Caki2 (cell line): Measurements from ENCODE around the gene CCDC134. TPM values are rescaled to one million over a fixed set of nuclear protein-coding genes. Genes with fewer than 3 reads are reported as not detected.

Experiments used
- DNase-seq: peaks from one replicate; pipeline ENCODE4 v3.0.0-alpha.2; 2015; ENCODE audit warnings: low read depth
- in situ Hi-C: cut with HindIII; loops from 2 replicates; pipeline ENCODE4 v1.10.0; 2016; ENCODE audit warnings: low sequenced_read_pairs, low pct_unique_long_range_greater_than_20kb, mixed read lengths
- total RNA-seq: library from RNA; depleted of rRNA; stranded (reverse); fragments of >200 nt; shearing (Covaris generic); gene quantifications from 2 replicates; pipeline ENCODE4 v1.2.3, GENCODE V29; 2014; ENCODE audit warnings: low replicate concordance

The CCDC134 gene
- total RNA-seq, 1 experiment from 2014 or later: 15.9 TPM

DNA sequence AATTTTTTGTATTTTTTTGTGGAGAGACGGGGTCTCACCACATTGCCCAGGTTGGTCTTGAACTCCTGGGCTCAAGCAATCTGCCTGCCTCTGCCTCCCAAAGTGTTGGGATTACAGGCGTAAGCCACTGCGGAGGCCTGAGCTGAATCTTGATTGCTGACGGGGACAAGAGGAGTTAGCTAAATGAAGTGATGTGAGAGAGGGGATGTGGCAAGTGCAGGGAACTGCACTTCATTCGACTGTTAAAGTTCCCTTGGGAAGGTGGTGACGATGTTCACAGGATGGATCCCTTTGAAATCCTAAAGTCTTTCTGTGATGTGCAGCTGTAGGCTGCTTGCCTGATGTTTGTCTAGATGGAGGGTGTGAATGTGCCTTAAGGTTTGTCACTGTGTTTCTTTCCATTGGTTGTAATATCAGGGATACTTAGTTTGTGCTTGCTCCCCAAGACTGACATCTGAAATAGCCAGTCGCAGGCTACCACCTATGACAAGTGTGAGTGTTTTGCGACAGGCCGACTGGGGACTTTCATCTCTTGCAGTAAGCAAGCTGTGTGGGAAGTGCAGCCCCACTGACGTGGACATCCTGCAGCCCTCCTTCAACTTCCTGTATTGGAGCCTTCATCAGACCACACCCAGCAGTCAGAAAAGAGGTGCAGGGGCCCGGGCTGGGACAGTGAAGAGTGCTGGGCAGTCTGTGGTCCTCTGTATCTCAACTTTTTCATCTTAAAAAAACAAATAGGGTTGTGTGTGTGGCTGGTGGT, 19.6 kb upstream of the CCDC134 start:
- in situ Hi-C loops: no loop called here
- no peak for DNase-seq

- no peak for DNase-seq
- in situ Hi-C loops: no loop called here
Observed at GRCh38 chr22:41781507-41781906, 19.0 kb upstream of the CCDC134 start.

- no peak for DNase-seq
- in situ Hi-C loops: no loop called here
Observed at GRCh38 chr22:41782316-41782715, 18.2 kb upstream of the CCDC134 start.

- in situ Hi-C loops: no loop called here
- no peak for DNase-seq
Observed at GRCh38 chr22:41782751-41783150, 17.7 kb upstream of the CCDC134 start.

DNA sequence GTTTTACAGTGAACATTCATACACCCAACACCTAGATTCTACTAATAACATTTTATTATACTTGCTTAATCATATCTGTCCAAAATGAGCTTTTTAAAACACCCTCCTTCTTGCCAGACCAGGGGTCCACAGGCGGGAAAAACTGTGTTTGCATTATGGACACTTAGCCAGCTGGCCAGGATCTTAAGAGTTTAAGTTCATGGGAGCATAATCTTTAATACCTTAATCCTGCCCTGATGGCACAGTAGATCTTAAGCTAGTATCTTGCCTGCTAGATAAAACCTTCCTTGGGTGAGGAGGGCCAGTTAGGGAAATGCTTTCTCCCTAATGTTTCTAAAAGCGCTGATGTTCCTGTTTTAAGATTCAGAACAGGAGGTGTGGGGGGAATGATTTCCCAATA, 13.1 kb upstream of the CCDC134 start:
- DNase-seq: no peak
- in situ Hi-C loops: no loop called here

DNA sequence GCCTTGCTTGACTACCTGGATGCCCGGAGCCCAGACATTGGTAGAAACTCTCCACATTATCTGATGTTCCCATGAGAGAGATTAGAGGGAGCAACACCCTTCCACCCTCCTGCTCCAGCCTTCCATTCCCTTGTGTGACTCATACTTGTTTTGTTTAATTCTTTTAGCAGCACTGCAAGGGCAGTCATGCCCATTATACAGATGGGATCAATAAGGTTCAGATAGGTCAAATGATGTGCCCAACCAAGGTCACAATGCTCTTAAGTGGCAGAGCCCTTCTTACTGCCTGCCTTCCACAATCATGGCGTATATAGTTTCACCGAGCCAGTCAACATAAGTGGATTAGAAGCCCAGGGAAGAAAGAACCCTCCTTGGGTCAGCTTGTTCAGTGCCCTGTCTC, 6.6 kb upstream of the CCDC134 start:
- in situ Hi-C loops: no loop called here
- no peak for DNase-seq

- DNase-seq: no peak
- in situ Hi-C loops: no loop called here
Observed at GRCh38 chr22:41798736-41799135, 1.7 kb upstream of the CCDC134 start.

- in situ Hi-C loops: no loop called here
- DNase-seq: no peak
Observed at GRCh38 chr22:41799486-41800347, 762 bp upstream of the CCDC134 start.

DNA sequence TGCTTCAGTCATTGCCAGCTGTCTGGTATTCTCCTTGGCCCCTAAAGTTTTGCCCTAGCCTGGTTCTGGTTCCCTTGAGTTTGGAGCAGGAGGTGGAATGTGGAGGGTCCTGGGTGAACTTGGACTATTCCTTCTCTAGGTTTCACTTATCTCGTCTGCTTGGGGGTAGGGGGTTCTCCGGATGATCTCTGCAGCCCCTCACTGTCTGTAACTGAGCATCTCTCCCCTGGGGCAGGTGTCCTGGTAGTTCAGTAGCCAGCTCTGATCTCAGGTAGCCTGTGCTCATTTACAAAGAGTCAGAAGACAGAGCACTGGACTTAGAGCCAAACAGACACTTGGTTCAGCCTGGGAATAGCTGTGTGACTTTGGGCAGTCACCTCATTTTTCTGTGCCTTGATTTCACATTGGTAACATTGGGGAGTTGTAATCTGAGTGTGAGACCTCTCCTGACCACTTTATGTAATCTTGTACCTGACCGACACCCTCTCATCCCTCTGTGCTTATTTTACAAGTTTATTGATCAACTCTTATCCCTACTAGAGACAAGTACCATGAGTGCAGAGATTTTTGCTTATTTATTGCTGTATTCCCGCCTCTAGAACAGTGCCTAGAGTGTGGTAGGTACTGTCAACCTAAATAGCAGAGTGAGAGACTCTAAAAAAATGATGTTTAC, 804 bp downstream of the CCDC134 start:
- DNase-seq: no peak
- in situ Hi-C loops: no loop called here

DNA sequence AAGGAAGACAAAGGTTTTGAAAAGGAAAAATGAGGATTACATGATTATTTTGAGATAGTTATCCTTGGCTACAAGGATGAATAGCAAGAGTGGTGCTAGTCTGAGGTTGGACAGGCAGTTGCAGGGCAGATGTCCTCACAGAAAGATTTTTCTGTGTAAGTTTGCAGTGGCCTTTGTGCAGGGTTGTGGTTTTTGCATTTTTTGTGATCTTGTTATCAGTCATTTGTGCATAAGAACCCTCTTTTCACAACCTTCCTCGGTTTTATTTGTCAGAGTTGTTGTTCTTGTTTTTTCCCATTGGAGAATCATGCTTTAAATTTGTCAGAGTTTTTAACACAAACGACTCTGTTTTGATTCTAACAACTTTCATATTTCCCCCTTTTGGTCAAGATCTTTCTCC, 1.4 kb downstream of the CCDC134 start:
- in situ Hi-C loops: no loop called here
- no peak for DNase-seq

DNA sequence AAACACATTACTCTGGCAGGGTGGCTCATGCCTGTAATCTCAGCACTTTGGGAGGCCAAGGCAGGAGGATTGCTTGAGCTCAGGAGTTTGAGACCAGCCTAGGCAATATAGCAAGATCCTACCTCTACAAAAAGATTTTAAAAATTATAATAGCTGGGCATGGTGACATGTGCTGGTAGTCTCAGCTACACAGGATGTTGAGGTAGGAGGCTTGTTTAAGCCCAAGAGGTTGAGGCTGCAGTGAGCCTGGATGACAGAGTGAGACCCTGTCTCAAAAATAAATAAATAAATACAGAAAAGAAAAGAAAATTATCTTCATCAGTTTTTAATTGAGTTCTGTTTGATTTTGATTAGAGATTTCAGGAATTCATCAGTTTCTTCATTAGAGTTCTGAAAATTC, 5.2 kb downstream of the CCDC134 start:
- in situ Hi-C loops: no loop called here
- no peak for DNase-seq

DNA sequence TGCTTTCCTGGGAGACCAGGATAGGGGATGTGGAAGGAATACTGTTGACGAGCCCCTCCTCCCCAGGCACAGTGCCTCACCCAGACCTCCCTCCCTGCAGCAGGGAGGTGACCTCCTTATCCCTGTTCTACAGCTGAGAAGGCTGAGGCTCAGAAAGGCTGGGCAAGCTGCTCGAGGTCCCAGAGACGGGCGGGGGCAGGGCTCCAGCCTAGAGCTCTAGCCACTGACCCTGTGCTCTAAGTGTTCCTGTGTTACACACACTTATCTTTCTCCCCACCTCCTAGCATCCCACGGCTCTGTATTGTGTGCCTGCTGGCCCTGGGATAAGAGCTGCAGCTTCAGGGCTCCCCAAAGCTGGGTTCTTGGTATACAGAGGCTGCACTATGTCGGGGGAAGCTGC, 7.9 kb downstream of the CCDC134 start:
- in situ Hi-C loops: no loop called here
- DNase-seq: no peak

DNA sequence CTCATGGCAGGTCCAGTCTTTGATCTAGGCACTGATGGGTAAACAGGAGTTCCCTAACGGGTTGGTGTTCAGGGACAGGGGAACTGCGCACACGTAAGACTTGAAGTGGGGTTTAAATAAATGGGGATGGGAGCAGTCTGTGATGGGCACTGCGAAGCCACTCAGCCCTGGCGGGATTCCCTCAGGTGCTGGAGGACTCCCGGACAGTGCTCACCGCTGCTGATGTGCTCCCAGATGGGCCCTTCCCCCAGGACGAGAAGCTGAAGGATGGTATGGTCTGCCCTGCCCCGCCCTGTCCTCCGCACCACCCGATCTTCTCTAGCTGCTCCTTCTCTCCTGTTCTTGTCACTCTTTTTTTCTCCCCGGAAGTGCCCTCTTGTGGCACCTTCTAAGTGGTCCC, 9.5 kb downstream of the CCDC134 start:
- in situ Hi-C loops: no loop called here
- no peak for DNase-seq

GRCh38 chr22:41812805-41813545, 12.5 kb downstream of the CCDC134 start:
- in situ Hi-C loops: no loop called here
- no peak for DNase-seq

- in situ Hi-C loops: no loop called here
- no peak for DNase-seq
Observed at GRCh38 chr22:41813726-41814410, 13.4 kb downstream of the CCDC134 start.

DNA sequence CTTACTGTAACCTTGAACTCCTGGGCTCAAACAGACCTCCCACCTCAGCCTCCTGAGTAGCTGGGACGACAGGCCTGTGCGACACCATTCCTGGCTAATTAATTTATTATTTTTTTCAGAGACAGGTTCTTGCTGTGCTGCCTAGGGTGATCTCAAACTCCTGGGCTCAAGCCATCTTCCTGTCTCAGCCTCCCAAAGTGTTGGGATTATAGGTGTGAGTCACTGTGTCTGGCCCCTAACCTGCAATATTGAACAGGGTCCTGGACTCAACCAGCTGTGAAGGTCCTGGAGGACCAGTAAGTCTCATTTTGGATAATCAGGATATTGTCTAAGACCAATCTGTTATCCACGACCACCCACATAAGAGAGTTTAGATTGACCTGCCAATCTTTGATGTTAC, 15.2 kb downstream of the CCDC134 start:
- in situ Hi-C loops: no loop called here

GRCh38 chr22:41816241-41816640, 15.8 kb downstream of the CCDC134 start:
- no peak for DNase-seq
- in situ Hi-C loops: no loop called here

More for the DNA sequence above, 15.2 kb downstream of the CCDC134 start:
- no peak for DNase-seq

DNA sequence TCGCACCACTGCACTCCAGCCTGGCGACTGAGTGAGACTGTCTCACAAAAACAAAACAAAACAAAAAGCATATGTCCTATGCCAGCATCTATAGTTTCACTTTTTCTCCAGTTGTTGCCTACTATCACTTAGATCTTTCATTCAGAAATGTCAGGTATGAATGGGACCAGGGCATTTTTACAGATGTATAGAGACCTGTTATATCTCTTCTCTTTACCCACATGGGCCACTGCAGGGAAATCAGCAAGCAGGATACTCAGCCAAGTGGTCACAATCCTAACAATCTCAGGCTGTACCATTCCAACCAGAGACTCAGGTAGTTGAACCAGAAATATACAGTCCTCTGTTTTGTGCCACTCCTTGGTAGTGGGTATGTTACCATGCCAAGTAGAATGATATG, 16.4 kb downstream of the CCDC134 start:
- in situ Hi-C loops: no loop called here
- DNase-seq: no peak
